HK-2 (cell line): ENCODE measurements around the gene GLYAT.
"Not testable (repeated sequence)": the region's sequence is repeated elsewhere in the genome, so short reads cannot be mapped to it uniquely, and the experiment has no call there.

ENCODE experiments used
- DNase-seq: peaks from one replicate; pipeline ENCODE4 v3.0.0-alpha.2; 2018; ENCODE audit not compliant: unreplicated experiment

GLYAT gene

GRCh38 chr11:58742981-58743880 lies 11.5 kb upstream of the GLYAT start:
- DNase-seq: no peak

GRCh38 chr11:58742140-58742539 lies 10.4 kb upstream of the GLYAT start:
- DNase-seq: no peak

GRCh38 chr11:58741127-58741526 lies 9.4 kb upstream of the GLYAT start:
- DNase-seq: no peak

- no peak for DNase-seq
Observed at GRCh38 chr11:58740447-58740846, 8.7 kb upstream of the GLYAT start.

GRCh38 chr11:58739725-58740430 lies 8.1 kb upstream of the GLYAT start:
- no peak for DNase-seq

GRCh38 chr11:58734681-58735490 lies 3.1 kb upstream of the GLYAT start:
- DNase-seq: no peak

- DNase-seq: no peak
Observed at GRCh38 chr11:58730507-58731089, 1.1 kb downstream of the GLYAT start.

- DNase-seq: no peak
Observed at GRCh38 chr11:58727415-58727797, 4.3 kb downstream of the GLYAT start.

- no peak for DNase-seq
Observed at GRCh38 chr11:58726737-58727414, 4.9 kb downstream of the GLYAT start.

- DNase-seq: no peak
Observed at GRCh38 chr11:58719406-58720117, 12.2 kb downstream of the GLYAT start.

GRCh38 chr11:58712531-58712930 lies 19.2 kb downstream of the GLYAT start:
- no peak for DNase-seq

GRCh38 chr11:58711832-58712231 lies 19.9 kb downstream of the GLYAT start:
- no peak for DNase-seq

GRCh38 chr11:58707767-58708166 lies 24.0 kb downstream of the GLYAT start:
- no peak for DNase-seq

- DNase-seq: not testable (repeated sequence)
Observed at GRCh38 chr11:58696825-58697224, 34.9 kb downstream of the GLYAT start.

- no peak for DNase-seq
Observed at GRCh38 chr11:58693026-58693425, 38.7 kb downstream of the GLYAT start.

- DNase-seq: no peak
Observed at GRCh38 chr11:58691675-58692074, 40.1 kb downstream of the GLYAT start.

GRCh38 chr11:58688789-58689503 lies 42.8 kb downstream of the GLYAT start:
- DNase-seq: no peak

- DNase-seq: no peak
Observed at GRCh38 chr11:58685973-58686722, 45.6 kb downstream of the GLYAT start.

- not testable (repeated sequence) for DNase-seq
Observed at GRCh38 chr11:58682660-58683059, 49.1 kb downstream of the GLYAT start.
